Measurements from ENCODE around the gene ACOX3.

Gene ACOX3

DNA sequence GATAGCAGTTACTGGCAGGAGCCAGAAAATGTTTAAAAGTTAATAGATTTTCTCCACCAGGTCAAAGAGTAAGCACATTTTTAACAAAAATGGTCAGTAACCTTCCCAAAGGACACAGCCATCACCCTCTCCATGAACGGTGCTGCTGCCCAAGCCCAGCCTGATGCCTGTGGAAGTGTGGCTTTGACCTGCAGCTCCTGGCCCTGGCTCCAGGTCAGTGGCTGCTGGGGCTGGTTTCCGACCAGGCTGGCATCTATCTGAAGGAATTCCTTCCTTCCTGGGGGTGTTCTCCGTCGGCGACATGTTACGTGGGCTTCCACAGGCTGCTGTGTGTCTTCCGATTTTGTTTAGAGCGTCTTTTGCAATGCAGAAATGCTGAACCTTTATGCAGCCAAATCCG lies 61.7 kb downstream of the ACOX3 start:
- peaks cover 71% of the 10 kb centered on the region for H3K36me3 Mint-ChIP-seq (ENCODE audit: low read depth)
- H3K4me3 Mint-ChIP-seq: no peak overlapping the region
- H3K4me1 Mint-ChIP-seq (ENCODE audit: low read depth): peaks cover under 1% of the 10 kb centered on the region
- H3K27ac Mint-ChIP-seq: no peak overlapping the region
- intact Hi-C loops (cut with micrococcal nuclease): no loop called here
- H3K9me3 Mint-ChIP-seq: no peaks in the 10 kb centered on the region
- H3K27me3 Mint-ChIP-seq: no peaks in the 10 kb centered on the region

DNA sequence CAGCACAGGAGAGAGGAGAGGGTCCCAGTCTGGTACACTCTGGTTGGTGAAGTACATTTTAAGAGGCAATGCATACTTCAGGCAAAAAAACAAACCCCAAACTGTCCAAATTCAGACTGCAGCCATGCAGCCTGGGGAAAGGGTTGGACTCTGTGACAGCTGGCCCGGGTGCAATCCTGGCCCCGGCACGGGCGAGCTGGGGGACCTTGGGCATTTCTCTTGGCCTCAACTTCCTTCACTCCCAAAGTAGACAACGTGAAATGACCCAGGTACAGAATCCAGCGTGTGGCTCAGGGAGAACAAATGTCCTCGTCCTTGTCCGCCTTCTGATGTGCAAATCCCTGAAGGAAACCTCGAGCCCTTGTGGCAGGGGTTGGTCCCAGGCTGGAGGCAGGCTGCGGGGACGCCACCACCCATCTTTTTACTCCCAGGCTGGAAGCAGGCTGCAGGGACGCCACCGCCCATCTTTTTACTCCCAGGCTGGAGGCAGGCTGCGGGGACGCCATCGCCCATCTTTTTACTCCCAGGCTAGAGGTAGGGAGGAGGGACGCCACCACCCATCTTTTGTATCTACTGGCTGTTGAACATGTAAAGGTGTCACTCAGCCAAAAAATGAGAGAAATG lies 62.3 kb downstream of the ACOX3 start:
- no peak overlapping the region for H3K27ac Mint-ChIP-seq
- no peak overlapping the region for H3K4me3 Mint-ChIP-seq
- no peaks in the 10 kb centered on the region for H3K27me3 Mint-ChIP-seq
- no peaks in the 10 kb centered on the region for H3K4me1 Mint-ChIP-seq (ENCODE audit: low read depth)
- H3K9me3 Mint-ChIP-seq: no peaks in the 10 kb centered on the region
- peaks cover 74% of the 10 kb centered on the region for H3K36me3 Mint-ChIP-seq (ENCODE audit: low read depth)
- intact Hi-C loops (cut with micrococcal nuclease): no loop called here

DNA sequence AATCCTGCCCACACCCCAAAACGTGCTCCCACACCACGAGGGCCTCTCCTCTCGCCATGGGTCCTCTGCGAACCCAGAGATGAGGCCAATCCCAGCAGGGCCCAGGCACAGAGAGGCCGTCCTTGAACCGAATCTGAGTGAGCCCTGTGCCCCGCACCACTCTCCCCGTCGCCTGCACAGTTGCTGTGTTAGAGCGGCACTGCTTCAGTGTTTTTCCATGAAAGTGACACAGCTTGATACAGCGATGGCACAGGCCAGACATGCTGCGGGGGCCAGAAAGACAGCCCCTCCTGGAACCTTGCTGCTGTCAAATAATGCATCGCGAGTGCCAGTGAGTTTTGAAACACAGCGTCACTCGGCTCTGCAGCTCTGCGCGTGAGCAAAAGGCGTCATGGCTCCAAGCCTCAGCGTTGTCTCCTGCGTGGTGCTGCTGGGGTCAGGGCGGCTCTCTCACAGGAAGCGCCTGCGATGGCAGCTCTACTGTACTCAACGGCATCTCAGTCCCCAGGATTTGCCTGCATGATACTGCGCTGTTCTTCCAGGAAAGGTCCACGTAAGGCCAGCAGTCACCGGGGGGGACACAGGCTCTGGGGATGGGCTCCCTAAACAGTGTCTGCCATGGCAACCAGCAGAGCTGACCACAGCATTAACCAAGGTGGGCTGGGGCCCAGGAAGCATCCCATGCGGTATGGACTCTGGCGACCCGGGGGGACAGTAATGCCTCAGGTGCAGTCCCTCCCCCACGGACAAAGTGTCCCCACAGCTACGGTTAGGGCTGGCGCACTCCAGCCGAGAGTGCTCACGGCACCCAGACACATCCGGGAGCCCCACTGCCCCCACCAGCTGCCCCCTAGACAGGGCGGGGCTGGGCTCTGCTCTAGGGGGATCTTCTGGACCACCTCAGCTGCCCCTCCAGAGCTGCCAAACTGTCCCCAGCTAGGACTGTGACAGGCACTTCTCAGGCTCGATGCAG lies 63.1 kb downstream of the ACOX3 start:
- no peak overlapping the region for H3K27ac Mint-ChIP-seq

DNA sequence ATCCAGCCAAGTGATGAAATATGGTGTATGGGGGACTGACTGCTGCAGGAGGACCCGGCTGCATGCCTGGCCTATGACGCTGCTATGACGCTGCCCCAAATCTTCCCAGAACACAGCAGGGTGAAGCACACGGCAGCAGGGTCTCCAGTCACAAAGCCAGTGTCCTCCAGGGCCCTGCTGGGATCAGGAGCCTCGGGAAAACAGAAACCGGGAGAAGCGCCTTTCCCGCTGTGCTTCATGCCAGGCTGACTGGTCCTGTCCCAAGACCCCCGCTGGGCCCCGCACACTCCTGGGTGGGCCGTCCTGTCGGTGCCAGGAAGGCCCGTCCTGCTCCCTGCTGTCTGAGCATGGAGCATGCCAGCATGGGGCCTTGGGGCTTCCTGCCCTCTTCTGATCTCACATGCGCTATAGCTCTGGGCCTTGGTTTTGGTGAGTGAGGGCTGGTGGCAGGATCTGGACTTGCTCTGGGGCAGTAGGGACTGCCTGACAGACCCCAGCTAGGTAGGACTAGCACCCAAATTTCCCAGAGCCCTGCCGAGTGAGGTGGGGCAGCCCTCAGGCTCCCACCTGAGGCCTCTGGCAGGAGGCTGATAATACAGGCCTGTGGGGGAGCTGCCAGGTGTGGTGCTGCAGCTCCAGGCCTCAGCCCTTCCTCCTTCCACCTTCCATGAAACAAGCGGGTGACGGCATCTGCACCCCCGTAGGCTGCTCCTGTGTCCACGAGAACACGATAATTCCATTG lies 64.0 kb downstream of the ACOX3 start:
- Mint-ChIP-seq H3K9me3 (no peaks in the 10 kb centered on the region), H3K4me3 (no peak overlapping the region), H3K27ac (no peak overlapping the region), H3K27me3 (no peaks in the 10 kb centered on the region), H3K4me1 (ENCODE audit: low read depth) (no peaks in the 10 kb centered on the region), H3K36me3 (ENCODE audit: low read depth) (peaks cover 76% of the 10 kb centered on the region)
- intact Hi-C loops (cut with micrococcal nuclease): no loop called here

More for the DNA sequence above, 63.1 kb downstream of the ACOX3 start:
- Mint-ChIP-seq H3K4me3 (no peak overlapping the region), H3K27me3 (no peaks in the 10 kb centered on the region), H3K4me1 (ENCODE audit: low read depth) (no peaks in the 10 kb centered on the region), H3K36me3 (ENCODE audit: low read depth) (peaks cover 79% of the 10 kb centered on the region), H3K9me3 (no peaks in the 10 kb centered on the region)
- intact Hi-C loops (cut with micrococcal nuclease): no loop called here

DNA sequence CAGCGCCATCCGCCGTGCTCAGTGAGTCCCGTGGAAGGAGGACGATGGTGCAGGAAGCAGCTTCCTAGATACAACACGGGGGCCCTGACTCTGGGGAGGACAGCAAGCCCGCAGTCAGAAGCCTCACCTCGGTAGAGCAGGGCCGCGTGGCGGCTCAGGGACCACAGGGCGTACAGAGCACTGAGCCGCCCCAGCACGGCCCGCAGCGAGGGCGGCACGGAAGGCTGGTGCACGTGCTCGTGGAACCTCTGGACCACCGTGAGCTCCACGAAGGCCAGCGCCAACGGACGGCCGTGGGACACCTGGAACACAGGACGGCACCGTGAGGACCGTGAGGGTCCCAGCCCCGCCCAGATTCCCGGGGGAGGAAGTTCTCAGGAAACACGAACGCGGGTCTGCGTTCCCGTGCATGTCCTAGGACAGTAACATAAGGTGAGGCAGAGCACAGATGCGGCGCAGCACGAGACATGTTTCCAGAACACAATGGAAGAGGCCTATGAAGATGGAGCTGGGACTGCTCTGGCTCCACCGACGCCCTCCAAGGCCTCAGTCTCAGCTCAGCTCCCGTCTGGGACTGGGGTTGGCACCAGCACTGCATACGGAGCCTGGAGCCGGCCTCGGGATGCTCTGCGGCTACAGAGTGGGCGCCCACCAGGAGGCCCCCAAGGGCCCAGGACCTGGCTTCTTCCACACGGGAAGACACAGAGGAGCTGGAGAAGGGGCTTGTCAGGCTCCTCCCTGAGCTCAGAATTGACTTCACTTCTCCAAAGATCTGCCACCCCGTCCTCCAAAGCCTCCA lies 65.5 kb downstream of the ACOX3 start:
- H3K4me3 Mint-ChIP-seq: no peak overlapping the region
- no peaks in the 10 kb centered on the region for H3K27me3 Mint-ChIP-seq
- no peaks in the 10 kb centered on the region for H3K4me1 Mint-ChIP-seq (ENCODE audit: low read depth)
- no peak overlapping the region for H3K27ac Mint-ChIP-seq
- H3K36me3 Mint-ChIP-seq (ENCODE audit: low read depth): peaks cover 70% of the 10 kb centered on the region
- intact Hi-C loops (cut with micrococcal nuclease): no loop called here
- no peaks in the 10 kb centered on the region for H3K9me3 Mint-ChIP-seq

DNA sequence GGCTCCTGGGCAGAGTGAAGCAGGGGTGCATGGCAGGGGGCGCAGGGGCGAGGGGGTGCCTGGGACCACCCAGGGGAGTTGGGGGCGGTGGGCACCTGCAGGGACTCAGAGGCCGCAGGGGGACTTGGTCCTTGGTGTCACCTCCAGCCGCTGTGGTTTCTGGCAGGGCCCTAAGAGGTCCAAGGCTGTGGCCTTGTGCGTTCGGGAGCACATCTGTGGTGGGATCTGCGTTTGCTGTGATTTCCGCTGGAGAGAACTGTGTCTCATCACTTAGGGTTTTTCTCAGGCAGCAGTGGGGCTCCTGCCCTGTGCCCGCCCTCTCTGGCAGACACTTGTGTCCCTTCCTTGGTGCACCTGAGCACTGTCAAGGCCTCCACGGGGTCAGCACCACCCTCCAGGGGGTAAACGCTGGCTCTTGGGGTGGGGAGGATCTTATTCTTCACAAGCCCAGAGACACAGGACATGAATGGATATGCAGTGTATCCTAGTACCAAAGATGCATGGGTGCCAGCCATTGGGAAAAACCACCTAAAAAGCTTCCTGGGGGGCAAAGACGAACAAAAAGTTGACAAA lies 66.5 kb downstream of the ACOX3 start:
- Mint-ChIP-seq H3K9me3 (no peaks in the 10 kb centered on the region), H3K4me3 (no peak overlapping the region), H3K27ac (no peak overlapping the region), H3K27me3 (no peaks in the 10 kb centered on the region), H3K4me1 (ENCODE audit: low read depth) (no peaks in the 10 kb centered on the region), H3K36me3 (ENCODE audit: low read depth) (peaks cover 64% of the 10 kb centered on the region)
- intact Hi-C loops (cut with micrococcal nuclease): no loop called here

DNA sequence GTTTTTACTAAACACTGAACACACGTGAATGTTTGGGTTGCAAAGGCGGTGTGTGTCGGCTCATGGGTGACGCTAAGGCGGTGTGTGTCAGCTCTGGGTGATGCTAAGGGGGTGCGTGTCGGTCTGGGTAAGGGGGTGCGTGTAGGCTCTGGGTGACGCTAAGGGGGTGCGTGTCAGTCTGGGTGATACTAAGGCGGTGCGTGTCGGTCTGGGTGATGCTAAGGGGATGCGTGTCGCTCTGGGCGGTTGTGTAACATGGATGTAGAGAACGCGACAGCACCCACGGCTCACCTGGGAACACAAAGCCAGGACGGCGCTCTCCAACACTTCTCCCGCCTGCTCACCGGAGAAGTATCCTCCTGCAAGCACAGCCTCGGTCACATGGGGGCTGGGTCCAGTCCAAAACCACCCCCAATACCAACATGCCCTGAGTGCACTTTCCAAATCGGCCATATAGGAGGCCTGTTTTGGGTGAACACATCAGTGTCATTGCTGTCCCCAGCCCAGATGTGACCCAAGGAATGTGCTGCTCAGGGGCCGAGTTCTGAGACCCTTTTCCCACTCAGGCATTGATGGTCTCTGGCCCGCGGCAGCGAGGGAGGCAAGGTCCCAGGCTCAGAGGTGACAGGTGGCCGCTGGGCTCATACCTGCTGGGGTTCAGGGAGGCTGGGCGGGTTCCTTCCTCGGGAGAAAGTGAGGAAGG lies 67.1 kb downstream of the ACOX3 start:
- Mint-ChIP-seq H3K27ac (no peak overlapping the region), H3K27me3 (no peaks in the 10 kb centered on the region), H3K4me1 (ENCODE audit: low read depth) (no peaks in the 10 kb centered on the region), H3K36me3 (ENCODE audit: low read depth) (peaks cover 59% of the 10 kb centered on the region), H3K9me3 (no peaks in the 10 kb centered on the region), H3K4me3 (no peak overlapping the region)
- intact Hi-C loops (cut with micrococcal nuclease): no loop called here

DNA sequence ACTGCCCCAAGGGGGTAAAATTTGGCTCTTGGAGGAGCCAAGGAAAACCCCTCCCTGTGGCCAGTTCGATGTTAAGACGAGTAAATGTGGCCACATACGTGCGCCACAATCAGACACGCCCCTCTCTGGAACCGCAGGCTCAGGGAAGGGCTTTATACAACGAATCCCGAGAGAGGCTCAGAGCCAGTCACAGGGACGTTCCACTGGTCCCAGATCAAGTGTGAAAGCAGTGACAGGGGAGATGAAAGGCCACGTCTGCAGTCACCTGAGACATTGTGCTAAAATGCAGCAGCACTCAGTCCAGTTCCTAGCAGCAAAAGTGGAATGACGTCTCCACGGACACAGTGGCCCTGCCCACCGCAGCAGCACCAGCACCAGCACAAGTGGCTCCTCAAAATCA lies 68.0 kb downstream of the ACOX3 start:
- Mint-ChIP-seq H3K36me3 (ENCODE audit: low read depth) (peaks cover 50% of the 10 kb centered on the region), H3K4me3 (no peak overlapping the region), H3K4me1 (ENCODE audit: low read depth) (no peaks in the 10 kb centered on the region), H3K27ac (no peak overlapping the region), H3K27me3 (no peaks in the 10 kb centered on the region), H3K9me3 (no peaks in the 10 kb centered on the region)
- intact Hi-C loops (cut with micrococcal nuclease): no loop called here

DNA sequence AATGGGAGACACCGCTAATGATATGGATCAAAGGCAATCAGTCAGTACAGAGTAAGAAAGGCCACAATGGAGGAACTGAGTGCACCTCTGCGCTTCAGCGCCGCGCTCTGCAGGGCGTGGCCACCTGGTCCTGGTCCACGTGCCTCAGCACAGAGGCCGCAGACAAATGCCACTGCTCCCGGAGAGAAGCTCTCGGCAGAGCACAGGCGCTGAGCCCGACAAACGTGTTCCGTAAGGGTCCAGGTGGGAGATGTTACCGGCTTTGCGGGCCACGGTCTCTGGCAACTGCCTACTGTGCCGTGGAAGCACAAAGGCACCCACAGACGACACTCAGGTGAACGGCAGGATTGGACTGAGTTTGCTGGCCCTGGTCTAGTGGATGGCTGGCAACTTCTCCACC lies 68.9 kb downstream of the ACOX3 start:
- no peak overlapping the region for H3K27ac Mint-ChIP-seq
- peaks cover 47% of the 10 kb centered on the region for H3K36me3 Mint-ChIP-seq (ENCODE audit: low read depth)
- H3K9me3 Mint-ChIP-seq: no peaks in the 10 kb centered on the region
- no peak overlapping the region for H3K4me3 Mint-ChIP-seq
- no peaks in the 10 kb centered on the region for H3K27me3 Mint-ChIP-seq
- H3K4me1 Mint-ChIP-seq (ENCODE audit: low read depth): no peaks in the 10 kb centered on the region
- intact Hi-C loops (cut with micrococcal nuclease): no loop called here

DNA sequence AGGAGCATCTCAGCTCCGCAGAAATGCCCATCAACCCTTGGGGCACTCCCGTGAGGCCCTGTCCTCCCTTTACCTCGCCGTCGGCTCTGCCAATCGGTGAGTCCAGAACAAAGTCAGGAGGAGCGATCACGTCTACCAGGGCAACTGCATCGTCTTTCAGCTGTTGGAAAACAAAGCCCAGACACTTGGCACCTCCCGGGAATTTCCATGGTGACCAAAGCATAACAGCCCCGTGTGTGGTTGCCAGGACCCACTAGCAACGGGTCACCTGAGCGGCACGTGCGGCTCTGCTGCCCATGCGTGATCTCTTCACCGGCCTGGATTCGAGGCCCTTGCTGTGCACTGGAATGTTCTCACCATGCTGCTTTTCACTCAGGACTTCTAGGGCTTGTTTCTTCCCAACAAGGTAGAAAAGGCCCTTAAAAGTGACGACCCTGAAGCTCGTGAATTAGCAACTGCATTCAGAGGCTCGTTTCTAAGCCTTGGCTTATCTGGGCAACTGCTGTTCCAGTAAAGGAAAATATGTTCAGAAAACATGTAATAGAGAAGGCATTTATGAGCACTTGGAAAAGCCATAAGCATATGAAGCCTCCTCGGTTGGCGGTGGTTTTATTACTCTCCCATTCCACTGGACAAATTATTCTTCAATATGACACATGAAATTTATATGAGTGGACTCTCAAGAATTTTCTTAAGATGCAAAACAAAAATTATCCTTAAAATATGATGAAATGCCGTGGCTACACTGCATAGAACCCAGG lies 69.5 kb downstream of the ACOX3 start:
- Mint-ChIP-seq H3K27ac (no peak overlapping the region), H3K36me3 (ENCODE audit: low read depth) (peaks cover 52% of the 10 kb centered on the region), H3K4me1 (ENCODE audit: low read depth) (no peaks in the 10 kb centered on the region), H3K4me3 (no peak overlapping the region), H3K9me3 (no peaks in the 10 kb centered on the region), H3K27me3 (no peaks in the 10 kb centered on the region)
- intact Hi-C loops (cut with micrococcal nuclease): no loop called here

DNA sequence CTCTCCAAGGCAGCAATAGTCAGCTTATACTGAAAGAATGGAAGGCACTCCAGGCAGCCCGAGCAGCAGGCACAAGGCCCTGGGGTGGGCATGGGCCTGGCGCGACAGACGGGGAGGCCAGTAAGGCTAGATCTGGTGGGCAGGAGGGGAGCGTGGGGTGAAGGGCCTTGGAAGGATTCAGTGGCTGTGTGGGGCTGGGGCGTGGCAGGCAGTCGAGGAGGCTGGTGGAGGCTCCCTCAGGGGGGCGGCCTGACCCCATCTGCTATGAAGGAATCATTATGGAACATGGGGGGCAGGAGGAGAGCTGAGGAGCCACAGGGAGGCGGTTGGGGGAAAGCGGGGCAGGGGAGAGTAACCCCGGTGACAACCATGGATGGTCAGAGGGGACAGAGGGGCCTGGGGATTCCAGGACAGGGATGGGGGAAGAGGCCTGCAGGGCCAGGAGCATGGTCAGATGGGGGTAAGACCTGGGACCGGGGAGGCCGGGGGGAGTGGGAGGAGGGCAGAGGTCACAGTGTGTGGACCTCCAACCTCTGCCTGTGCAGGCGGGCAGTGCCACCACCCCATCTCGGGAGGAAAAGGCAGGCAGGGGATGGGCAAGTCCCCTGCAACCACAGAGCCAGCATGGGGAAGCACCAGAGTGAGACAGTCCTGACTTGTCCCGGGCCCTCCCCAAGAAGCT lies 70.3 kb downstream of the ACOX3 start:
- Mint-ChIP-seq H3K9me3 (no peaks in the 10 kb centered on the region), H3K36me3 (ENCODE audit: low read depth) (peaks cover 60% of the 10 kb centered on the region), H3K27me3 (no peaks in the 10 kb centered on the region), H3K4me3 (no peak overlapping the region), H3K27ac (no peak overlapping the region), H3K4me1 (ENCODE audit: low read depth) (no peaks in the 10 kb centered on the region)
- intact Hi-C loops (cut with micrococcal nuclease): no loop called here
